ENCODE measurements around the gene STN1. TPM values are rescaled to one million over a fixed set of nuclear protein-coding genes. Genes with fewer than 3 reads are reported as not detected.

The STN1 gene
- total RNA-seq, 1 experiment from 2014 or later: 35.0 TPM

DNA sequence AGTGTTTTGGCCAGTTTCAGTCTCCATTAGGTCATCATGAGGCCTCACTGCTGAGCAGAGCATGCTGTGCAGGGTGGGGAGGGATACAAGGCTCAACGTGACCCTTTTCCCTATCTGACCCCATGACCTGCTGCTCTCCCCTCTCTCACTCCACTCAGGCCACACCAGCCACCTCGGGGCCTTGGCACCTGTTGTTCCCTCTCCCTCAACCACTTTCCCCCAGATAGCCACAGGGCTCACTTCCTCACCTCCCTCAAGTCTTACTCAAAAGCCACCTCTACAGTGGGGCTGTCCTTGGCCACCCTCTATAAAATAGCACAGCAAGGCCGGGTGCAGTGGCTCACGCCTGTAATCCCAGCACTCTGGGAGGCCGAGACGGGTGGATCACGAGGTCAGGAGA is 76.5 kb downstream of the STN1 start:
- Histone ChIP-seq H3K79me2 (ENCODE audit: low read length) (no peaks in the 10 kb centered on the region), H3K27me3 (ENCODE audit: low read length) (no peaks in the 10 kb centered on the region), H3K4me2 (ENCODE audit: low read depth, low read length, poor library complexity, severe bottlenecking) (no peak overlapping the region), H3K9me2 (replicated peaks; ENCODE audit: insufficient read depth, low read length) (no peaks in the 10 kb centered on the region), H3K9me3 (ENCODE audit: low read length) (no peaks in the 10 kb centered on the region), H3K36me3 (ENCODE audit: insufficient read depth, low read length) (no peaks in the 10 kb centered on the region), H3K4me3 (ENCODE audit: low read length) (no peak overlapping the region), H4K20me1 (ENCODE audit: insufficient read depth, low read depth, low read length) (no peaks in the 10 kb centered on the region), H2AFZ (ENCODE audit: low read length) (no peak overlapping the region), H3K4me1 (ENCODE audit: low read length) (no peaks in the 10 kb centered on the region), H3K9ac (ENCODE audit: low read length) (no peak overlapping the region), H3K27ac (ENCODE audit: low read length) (no peak overlapping the region)
- DNase-seq: no peak

DNA sequence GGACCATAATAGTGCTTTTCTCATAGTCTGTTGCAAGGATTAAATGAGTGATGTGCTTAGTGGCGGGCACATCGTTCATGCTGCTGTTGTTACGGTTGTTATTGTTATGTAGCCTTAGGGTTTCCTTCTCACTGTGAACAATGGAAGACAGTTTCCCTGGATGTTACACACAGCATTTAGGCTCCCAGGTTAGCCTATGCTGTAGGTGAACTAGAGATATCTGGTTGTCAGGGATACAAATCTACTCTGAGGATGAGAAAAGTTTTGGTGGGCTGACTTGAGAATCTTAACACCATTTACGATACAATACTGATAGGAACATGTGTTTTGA is 77.3 kb downstream of the STN1 start:
- Histone ChIP-seq H3K9ac (ENCODE audit: low read length) (no peak overlapping the region), H3K4me2 (ENCODE audit: low read depth, low read length, poor library complexity, severe bottlenecking) (no peak overlapping the region), H3K36me3 (ENCODE audit: insufficient read depth, low read length) (no peaks in the 10 kb centered on the region), H3K9me3 (ENCODE audit: low read length) (no peaks in the 10 kb centered on the region), H3K4me3 (ENCODE audit: low read length) (no peak overlapping the region), H2AFZ (ENCODE audit: low read length) (no peak overlapping the region), H3K27me3 (ENCODE audit: low read length) (no peaks in the 10 kb centered on the region), H3K79me2 (ENCODE audit: low read length) (no peaks in the 10 kb centered on the region), H4K20me1 (ENCODE audit: insufficient read depth, low read depth, low read length) (no peaks in the 10 kb centered on the region), H3K9me2 (replicated peaks; ENCODE audit: insufficient read depth, low read length) (no peaks in the 10 kb centered on the region), H3K27ac (ENCODE audit: low read length) (no peak overlapping the region), H3K4me1 (ENCODE audit: low read length) (no peaks in the 10 kb centered on the region)
- no peak for DNase-seq

DNA sequence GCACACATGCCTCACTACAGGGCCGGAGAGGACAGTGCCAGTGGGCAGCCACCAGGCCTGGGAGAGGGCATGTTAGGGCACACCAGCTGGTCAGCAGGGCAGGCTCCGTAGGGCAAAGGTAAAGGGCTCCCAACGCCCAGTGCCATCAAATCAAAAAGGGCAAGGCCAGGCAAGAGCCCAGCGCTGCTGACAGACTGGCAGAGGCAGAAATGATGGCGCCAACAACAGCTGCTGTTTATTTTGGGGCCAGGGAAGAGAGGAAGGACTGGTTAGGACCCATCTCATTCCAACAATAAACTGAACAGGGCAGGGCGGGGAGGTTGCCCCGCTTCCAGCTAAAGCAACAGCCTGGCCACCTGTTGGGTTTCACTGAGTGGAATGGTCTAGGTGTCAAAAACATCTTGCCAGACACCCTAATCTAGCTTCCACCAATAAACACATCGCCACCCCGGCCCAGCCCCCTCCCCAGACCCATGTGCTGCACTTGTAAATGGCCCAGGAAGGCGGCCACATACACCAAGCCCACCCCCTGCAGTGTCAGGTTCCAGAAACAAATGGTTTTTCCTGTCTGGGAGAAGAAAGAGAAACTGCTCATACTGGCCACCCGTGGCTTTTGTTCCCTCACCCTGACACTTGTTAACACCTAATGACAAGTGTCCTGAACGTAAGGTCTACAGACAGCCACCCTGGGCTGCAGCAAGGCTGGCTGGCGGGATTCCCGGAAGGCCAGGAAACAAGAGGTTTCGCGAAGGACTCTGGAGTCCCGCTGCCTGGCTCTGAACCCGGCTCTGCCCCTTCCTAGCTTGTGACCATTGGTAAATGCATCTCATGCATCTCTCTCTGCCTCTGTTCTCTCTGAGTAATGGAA is 77.9 kb downstream of the STN1 start:
- Histone ChIP-seq H3K79me2 (ENCODE audit: low read length) (no peaks in the 10 kb centered on the region), H3K9me2 (replicated peaks; ENCODE audit: insufficient read depth, low read length) (no peaks in the 10 kb centered on the region), H3K4me3 (ENCODE audit: low read length) (no peak overlapping the region), H3K4me2 (ENCODE audit: low read depth, low read length, poor library complexity, severe bottlenecking) (no peak overlapping the region), H3K27me3 (ENCODE audit: low read length) (no peaks in the 10 kb centered on the region), H3K36me3 (ENCODE audit: insufficient read depth, low read length) (no peaks in the 10 kb centered on the region), H3K4me1 (ENCODE audit: low read length) (no peaks in the 10 kb centered on the region), H4K20me1 (ENCODE audit: insufficient read depth, low read depth, low read length) (no peaks in the 10 kb centered on the region), H3K9ac (ENCODE audit: low read length) (no peak overlapping the region), H3K9me3 (ENCODE audit: low read length) (no peaks in the 10 kb centered on the region), H2AFZ (ENCODE audit: low read length) (no peak overlapping the region), H3K27ac (ENCODE audit: low read length) (no peak overlapping the region)
- DNase-seq: no peak

DNA sequence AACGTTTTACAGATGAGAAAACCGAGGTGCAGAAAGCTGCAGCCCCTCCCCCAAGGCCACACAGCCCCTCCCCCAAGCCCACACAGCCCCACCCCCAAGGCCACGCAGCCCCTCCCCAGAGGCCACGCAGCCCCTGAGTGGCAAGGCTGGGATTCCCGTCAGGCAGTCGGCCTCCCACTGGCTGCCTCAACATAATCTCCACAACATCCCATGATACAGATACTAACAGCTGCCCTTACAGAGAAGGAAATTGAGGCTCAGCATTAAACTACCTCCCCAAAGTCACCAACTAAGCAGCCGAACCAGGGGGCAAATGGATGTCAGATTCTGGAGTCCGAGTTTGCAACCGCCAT is 78.5 kb downstream of the STN1 start:
- no peaks in the 10 kb centered on the region for H3K79me2 ChIP-seq (ENCODE audit: low read length)
- H3K4me3 ChIP-seq (ENCODE audit: low read length): no peak overlapping the region
- H3K36me3 ChIP-seq (ENCODE audit: insufficient read depth, low read length): no peaks in the 10 kb centered on the region
- no peaks in the 10 kb centered on the region for H3K27me3 ChIP-seq (ENCODE audit: low read length)
- H2AFZ ChIP-seq (ENCODE audit: low read length): no peak overlapping the region
- no peaks in the 10 kb centered on the region for H3K9me3 ChIP-seq (ENCODE audit: low read length)
- H3K4me2 ChIP-seq (ENCODE audit: low read depth, low read length, poor library complexity, severe bottlenecking): no peak overlapping the region
- H3K9ac ChIP-seq (ENCODE audit: low read length): no peak overlapping the region
- H3K27ac ChIP-seq (ENCODE audit: low read length): no peak overlapping the region
- no peaks in the 10 kb centered on the region for H3K4me1 ChIP-seq (ENCODE audit: low read length)
- no peaks in the 10 kb centered on the region for H4K20me1 ChIP-seq (ENCODE audit: insufficient read depth, low read depth, low read length)
- no peaks in the 10 kb centered on the region for H3K9me2 ChIP-seq (replicated peaks; ENCODE audit: insufficient read depth, low read length)
- no peak for DNase-seq

DNA sequence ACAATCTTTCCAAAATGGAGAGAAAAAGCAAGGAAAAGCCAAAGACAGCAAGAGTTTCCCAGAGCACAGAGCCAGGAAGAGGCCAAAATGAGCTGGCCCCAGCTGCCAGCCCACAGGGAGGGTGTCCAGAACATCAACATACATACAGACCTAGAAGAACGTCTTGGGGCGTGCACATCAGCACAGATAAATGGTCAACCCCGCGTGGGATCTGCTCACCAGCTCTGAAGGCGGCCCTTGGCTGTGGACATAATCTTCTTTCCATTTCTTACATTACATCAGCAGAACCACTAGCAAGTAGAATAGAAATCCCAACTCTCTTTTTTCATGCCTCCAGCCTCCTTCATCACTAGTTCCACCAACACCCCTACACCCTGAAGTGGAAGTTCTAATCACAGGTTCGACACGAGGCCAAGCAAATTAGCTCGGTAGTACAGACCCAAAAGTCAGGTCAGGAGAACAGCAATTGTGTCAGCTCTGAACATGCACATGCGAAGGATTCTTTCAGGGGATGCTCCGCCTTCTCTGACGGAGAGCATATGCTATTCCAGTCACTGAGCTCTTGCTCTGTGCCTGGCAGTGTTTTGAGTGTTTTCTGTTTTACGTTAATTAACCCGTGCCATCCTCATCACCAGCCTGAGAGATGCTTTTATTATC is 79.0 kb downstream of the STN1 start:
- H3K9ac ChIP-seq (ENCODE audit: low read length): no peak overlapping the region
- H2AFZ ChIP-seq (ENCODE audit: low read length): no peak overlapping the region
- no peaks in the 10 kb centered on the region for H3K4me1 ChIP-seq (ENCODE audit: low read length)
- no peak overlapping the region for H3K4me3 ChIP-seq (ENCODE audit: low read length)
- no peaks in the 10 kb centered on the region for H3K27me3 ChIP-seq (ENCODE audit: low read length)
- H3K79me2 ChIP-seq (ENCODE audit: low read length): no peaks in the 10 kb centered on the region
- no peak overlapping the region for H3K4me2 ChIP-seq (ENCODE audit: low read depth, low read length, poor library complexity, severe bottlenecking)
- DNase-seq: no peak
- no peak overlapping the region for H3K27ac ChIP-seq (ENCODE audit: low read length)
- H3K36me3 ChIP-seq (ENCODE audit: insufficient read depth, low read length): no peaks in the 10 kb centered on the region
- no peaks in the 10 kb centered on the region for H3K9me3 ChIP-seq (ENCODE audit: low read length)
- no peaks in the 10 kb centered on the region for H3K9me2 ChIP-seq (replicated peaks; ENCODE audit: insufficient read depth, low read length)
- H4K20me1 ChIP-seq (ENCODE audit: insufficient read depth, low read depth, low read length): no peaks in the 10 kb centered on the region

DNA sequence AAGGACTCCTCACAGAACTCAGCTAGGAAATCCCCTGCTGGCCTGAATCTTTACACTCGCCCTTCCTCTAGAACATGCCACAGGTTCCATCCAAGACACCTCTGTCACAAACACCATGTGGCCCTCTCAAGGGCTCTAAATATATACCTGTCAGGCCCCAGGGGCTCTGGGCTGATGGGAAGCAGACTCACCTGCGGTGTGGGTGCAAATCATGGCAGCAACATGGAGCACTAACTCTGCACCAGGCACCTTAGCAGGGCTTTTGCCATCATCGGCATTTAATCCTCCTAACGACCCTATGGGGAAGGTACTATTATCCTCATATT is 80.0 kb downstream of the STN1 start:
- Histone ChIP-seq H3K27me3 (ENCODE audit: low read length) (no peaks in the 10 kb centered on the region), H3K9me2 (replicated peaks; ENCODE audit: insufficient read depth, low read length) (no peaks in the 10 kb centered on the region), H3K9ac (ENCODE audit: low read length) (no peak overlapping the region), H4K20me1 (ENCODE audit: insufficient read depth, low read depth, low read length) (no peaks in the 10 kb centered on the region), H3K4me3 (ENCODE audit: low read length) (no peak overlapping the region), H3K9me3 (ENCODE audit: low read length) (no peaks in the 10 kb centered on the region), H3K79me2 (ENCODE audit: low read length) (no peaks in the 10 kb centered on the region), H3K36me3 (ENCODE audit: insufficient read depth, low read length) (no peaks in the 10 kb centered on the region), H3K4me1 (ENCODE audit: low read length) (no peaks in the 10 kb centered on the region), H3K4me2 (ENCODE audit: low read depth, low read length, poor library complexity, severe bottlenecking) (no peak overlapping the region), H3K27ac (ENCODE audit: low read length) (no peak overlapping the region), H2AFZ (ENCODE audit: low read length) (no peak overlapping the region)
- no peak for DNase-seq

DNA sequence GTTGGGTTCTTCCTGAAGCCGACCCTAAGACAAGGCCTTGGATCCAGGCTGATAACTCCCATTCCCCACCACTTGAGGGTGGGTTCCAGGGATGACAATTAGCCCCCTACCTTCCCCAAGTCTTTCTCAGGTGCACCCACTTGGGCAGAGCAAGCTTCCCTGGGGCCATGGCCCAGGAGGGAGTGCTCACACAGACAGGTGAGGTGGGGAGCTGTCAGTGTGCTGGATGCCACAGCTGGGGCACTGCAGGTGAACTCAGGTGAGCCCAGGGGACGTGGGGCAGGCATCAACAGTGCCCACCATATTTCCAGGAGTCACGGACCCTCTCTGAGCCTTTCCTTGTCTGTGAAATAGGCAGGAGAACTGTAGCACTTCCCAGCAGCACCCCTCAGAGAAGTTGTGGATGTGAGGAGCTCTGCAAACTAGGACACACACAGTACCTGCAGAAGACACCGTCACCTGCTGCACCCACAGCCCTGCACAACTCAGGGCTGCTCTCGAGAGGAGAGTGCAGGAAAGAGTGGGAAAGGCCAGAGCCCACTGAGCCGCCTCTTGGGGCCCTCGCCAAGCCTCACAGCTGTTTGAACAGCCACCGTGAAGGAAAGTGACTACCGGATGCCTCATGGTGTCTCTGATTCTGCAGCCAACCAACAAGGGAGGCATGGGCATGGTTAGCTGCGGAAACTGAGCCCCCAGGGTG is 80.5 kb downstream of the STN1 start:
- H3K27ac ChIP-seq (ENCODE audit: low read length): no peak overlapping the region
- no peak overlapping the region for H3K9ac ChIP-seq (ENCODE audit: low read length)
- no peaks in the 10 kb centered on the region for H4K20me1 ChIP-seq (ENCODE audit: insufficient read depth, low read depth, low read length)
- no peaks in the 10 kb centered on the region for H3K4me1 ChIP-seq (ENCODE audit: low read length)
- no peaks in the 10 kb centered on the region for H3K79me2 ChIP-seq (ENCODE audit: low read length)
- H3K9me3 ChIP-seq (ENCODE audit: low read length): no peaks in the 10 kb centered on the region
- H2AFZ ChIP-seq (ENCODE audit: low read length): no peak overlapping the region
- no peak overlapping the region for H3K4me3 ChIP-seq (ENCODE audit: low read length)
- H3K27me3 ChIP-seq (ENCODE audit: low read length): no peaks in the 10 kb centered on the region
- H3K36me3 ChIP-seq (ENCODE audit: insufficient read depth, low read length): no peaks in the 10 kb centered on the region
- no peak overlapping the region for H3K4me2 ChIP-seq (ENCODE audit: low read depth, low read length, poor library complexity, severe bottlenecking)
- H3K9me2 ChIP-seq (replicated peaks; ENCODE audit: insufficient read depth, low read length): no peaks in the 10 kb centered on the region
- DNase-seq: no peak

DNA sequence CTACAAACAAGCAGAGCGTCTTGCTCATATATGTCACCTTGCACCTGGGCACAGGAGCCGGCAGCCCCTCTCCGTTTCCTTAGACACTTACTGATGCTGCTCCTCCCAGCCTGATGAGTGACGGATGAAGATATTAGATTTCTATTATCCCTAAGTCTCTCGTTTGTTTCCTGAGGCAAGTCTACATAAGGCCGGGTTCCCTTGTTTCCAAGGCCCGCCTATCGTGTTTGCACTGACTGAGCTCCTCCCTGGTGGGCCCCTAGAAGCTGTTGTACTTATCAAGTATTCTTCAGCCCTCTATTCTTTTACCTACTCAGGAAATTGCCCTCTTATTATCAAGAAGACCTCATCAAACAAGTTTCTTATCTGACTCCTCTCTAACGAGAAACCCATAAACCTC is 81.1 kb downstream of the STN1 start:
- H3K27me3 ChIP-seq (ENCODE audit: low read length): no peaks in the 10 kb centered on the region
- H3K4me1 ChIP-seq (ENCODE audit: low read length): no peaks in the 10 kb centered on the region

More for the DNA sequence above, 81.1 kb downstream of the STN1 start:
- Histone ChIP-seq H4K20me1 (ENCODE audit: insufficient read depth, low read depth, low read length) (no peaks in the 10 kb centered on the region), H2AFZ (ENCODE audit: low read length) (no peak overlapping the region), H3K9me2 (replicated peaks; ENCODE audit: insufficient read depth, low read length) (no peaks in the 10 kb centered on the region), H3K27ac (ENCODE audit: low read length) (no peak overlapping the region), H3K4me3 (ENCODE audit: low read length) (no peak overlapping the region), H3K79me2 (ENCODE audit: low read length) (no peaks in the 10 kb centered on the region), H3K9me3 (ENCODE audit: low read length) (no peaks in the 10 kb centered on the region), H3K9ac (ENCODE audit: low read length) (no peak overlapping the region), H3K36me3 (ENCODE audit: insufficient read depth, low read length) (no peaks in the 10 kb centered on the region), H3K4me2 (ENCODE audit: low read depth, low read length, poor library complexity, severe bottlenecking) (no peak overlapping the region)
- DNase-seq: no peak

Measured in Karpas-422 (cell line).